Body of pancreas (tissue), 4 donors: ENCODE measurements around the gene RAB3GAP2.

Experiments
- POLR2A ChIP-seq, 3 donors: fragments of 450-650 bp; IDR thresholded peaks; one replicate each; pipeline ENCODE4 v1.6.1; 2016; ENCODE audit warnings: antibody characterized with exemption in 3 of 3, mild to moderate bottlenecking in 2 of 3
- TF ChIP-seq, protein P1 (sequence below), 7 experiments: fragments of 450-650 bp in 4 of 7; fragments of 200-600 bp in 3 of 7; sonication (generic) in 3 of 7; IDR thresholded peaks; one replicate each; pipeline ENCODE4 v1.5.1; 2016 to 2019; ENCODE audit warnings: antibody characterized with exemption in 7 of 7

GRCh38 chr1:220249522-220249921, 22.7 kb downstream of the RAB3GAP2 start:
- TF ChIP-seq, protein P1, sequence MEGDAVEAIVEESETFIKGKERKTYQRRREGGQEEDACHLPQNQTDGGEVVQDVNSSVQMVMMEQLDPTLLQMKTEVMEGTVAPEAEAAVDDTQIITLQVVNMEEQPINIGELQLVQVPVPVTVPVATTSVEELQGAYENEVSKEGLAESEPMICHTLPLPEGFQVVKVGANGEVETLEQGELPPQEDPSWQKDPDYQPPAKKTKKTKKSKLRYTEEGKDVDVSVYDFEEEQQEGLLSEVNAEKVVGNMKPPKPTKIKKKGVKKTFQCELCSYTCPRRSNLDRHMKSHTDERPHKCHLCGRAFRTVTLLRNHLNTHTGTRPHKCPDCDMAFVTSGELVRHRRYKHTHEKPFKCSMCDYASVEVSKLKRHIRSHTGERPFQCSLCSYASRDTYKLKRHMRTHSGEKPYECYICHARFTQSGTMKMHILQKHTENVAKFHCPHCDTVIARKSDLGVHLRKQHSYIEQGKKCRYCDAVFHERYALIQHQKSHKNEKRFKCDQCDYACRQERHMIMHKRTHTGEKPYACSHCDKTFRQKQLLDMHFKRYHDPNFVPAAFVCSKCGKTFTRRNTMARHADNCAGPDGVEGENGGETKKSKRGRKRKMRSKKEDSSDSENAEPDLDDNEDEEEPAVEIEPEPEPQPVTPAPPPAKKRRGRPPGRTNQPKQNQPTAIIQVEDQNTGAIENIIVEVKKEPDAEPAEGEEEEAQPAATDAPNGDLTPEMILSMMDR (IDR thresholded peaks at IDR 0.05), result no peak
- no peak for TF ChIP-seq POLR2A (IDR thresholded peaks at IDR 0.05)
